Measurements from ENCODE around the gene RAB11FIP4.
"Not testable (repeated sequence)": the region's sequence is repeated elsewhere in the genome, so short reads cannot be mapped to it uniquely, and the experiment has no call there.

Gene RAB11FIP4

GRCh38 chr17:31379597-31380205 lies 11.8 kb upstream of the RAB11FIP4 start:
- Histone ChIP-seq H3K79me2 (ENCODE audit: insufficient read depth, low read length) (no peaks in the 10 kb centered on the region), H3F3A (ENCODE audit: insufficient read depth) (no peaks in the 10 kb centered on the region), H3K27me3 (ENCODE audit: low read length) (no peaks in the 10 kb centered on the region), H3K9me3 (ENCODE audit: insufficient read depth, low read length) (no peaks in the 10 kb centered on the region), H3K9ac (ENCODE audit: low read length) (no peak overlapping the region), H3K4me2 (ENCODE audit: low read depth, low read length, poor library complexity, severe bottlenecking) (no peak overlapping the region), H3K27ac (ENCODE audit: low read depth, low read length) (no peak overlapping the region), H2AFZ (ENCODE audit: low read depth, low read length, severe bottlenecking) (no peak overlapping the region), H3K36me3 (ENCODE audit: low read length) (no peaks in the 10 kb centered on the region), H3K4me3 (ENCODE audit: insufficient read depth, low read length, poor library complexity, severe bottlenecking) (no peak overlapping the region), H3K9me2 (replicated peaks; ENCODE audit: insufficient read depth, low read length) (no peaks in the 10 kb centered on the region), H4K20me1 (ENCODE audit: low read depth, low read length) (no peaks in the 10 kb centered on the region)
- TF ChIP-seq EZH2phosphoT487 (conservative IDR thresholded peaks at IDR 0.05; ENCODE audit: low read length) = no peak
- no peak for TF ChIP-seq CTCF (IDR thresholded peaks at IDR 0.05; ENCODE audit: insufficient read depth, low read length, poor library complexity, severe bottlenecking)

DNA sequence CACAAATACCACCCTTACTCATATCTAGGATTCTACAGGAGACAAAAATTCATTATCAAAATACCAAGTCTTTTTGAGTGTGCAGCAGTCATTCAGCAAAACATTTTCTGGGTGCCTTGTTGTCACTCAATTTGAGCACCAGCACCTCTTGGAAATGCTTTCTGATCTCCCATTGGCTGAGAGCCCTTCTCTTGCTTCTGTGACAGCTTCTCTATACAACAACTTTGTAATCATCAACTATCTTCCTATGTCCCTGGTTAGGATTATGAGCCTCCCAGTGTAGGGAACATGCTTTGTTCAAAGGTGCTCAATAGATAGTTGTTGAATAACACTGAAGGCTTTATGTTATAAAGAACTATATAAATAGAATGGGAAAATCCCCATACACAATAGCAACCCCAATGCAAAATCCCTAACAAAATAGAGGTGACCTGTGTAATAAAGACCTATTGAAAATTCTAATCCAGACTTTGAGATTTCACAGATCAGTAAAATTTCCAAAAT lies 10.3 kb upstream of the RAB11FIP4 start:
- Histone ChIP-seq H3K27ac (ENCODE audit: low read depth, low read length) (no peak overlapping the region), H4K20me1 (ENCODE audit: low read depth, low read length) (no peaks in the 10 kb centered on the region), H3K27me3 (ENCODE audit: low read length) (no peaks in the 10 kb centered on the region), H3K4me3 (ENCODE audit: insufficient read depth, low read length, poor library complexity, severe bottlenecking) (no peak overlapping the region), H3K9ac (ENCODE audit: low read length) (no peak overlapping the region), H3K4me2 (ENCODE audit: low read depth, low read length, poor library complexity, severe bottlenecking) (no peak overlapping the region), H3K9me3 (ENCODE audit: insufficient read depth, low read length) (no peaks in the 10 kb centered on the region), H3K9me2 (replicated peaks; ENCODE audit: insufficient read depth, low read length) (no peaks in the 10 kb centered on the region), H2AFZ (ENCODE audit: low read depth, low read length, severe bottlenecking) (no peak overlapping the region), H3K79me2 (ENCODE audit: insufficient read depth, low read length) (no peaks in the 10 kb centered on the region), H3K36me3 (ENCODE audit: low read length) (no peaks in the 10 kb centered on the region), H3F3A (ENCODE audit: insufficient read depth) (no peaks in the 10 kb centered on the region)
- no peak for TF ChIP-seq EZH2phosphoT487 (conservative IDR thresholded peaks at IDR 0.05; ENCODE audit: low read length)
- TF ChIP-seq CTCF (IDR thresholded peaks at IDR 0.05; ENCODE audit: insufficient read depth, low read length, poor library complexity, severe bottlenecking) = no peak

- not testable (repeated sequence) for H3K9me2 ChIP-seq (replicated peaks; ENCODE audit: insufficient read depth, low read length); H3K79me2 ChIP-seq (ENCODE audit: insufficient read depth, low read length); H3K27me3 ChIP-seq (ENCODE audit: low read length); H4K20me1 ChIP-seq (ENCODE audit: low read depth, low read length); H3K4me2 ChIP-seq (ENCODE audit: low read depth, low read length, poor library complexity, severe bottlenecking); H3K36me3 ChIP-seq (ENCODE audit: low read length); H2AFZ ChIP-seq (ENCODE audit: low read depth, low read length, severe bottlenecking); H3F3A ChIP-seq (ENCODE audit: insufficient read depth); H3K4me3 ChIP-seq (ENCODE audit: insufficient read depth, low read length, poor library complexity, severe bottlenecking); H3K9me3 ChIP-seq (ENCODE audit: insufficient read depth, low read length); H3K27ac ChIP-seq (ENCODE audit: low read depth, low read length); H3K9ac ChIP-seq (ENCODE audit: low read length)
Measured at GRCh38 chr17:31382668-31383275, 8.7 kb upstream of the RAB11FIP4 start.

DNA sequence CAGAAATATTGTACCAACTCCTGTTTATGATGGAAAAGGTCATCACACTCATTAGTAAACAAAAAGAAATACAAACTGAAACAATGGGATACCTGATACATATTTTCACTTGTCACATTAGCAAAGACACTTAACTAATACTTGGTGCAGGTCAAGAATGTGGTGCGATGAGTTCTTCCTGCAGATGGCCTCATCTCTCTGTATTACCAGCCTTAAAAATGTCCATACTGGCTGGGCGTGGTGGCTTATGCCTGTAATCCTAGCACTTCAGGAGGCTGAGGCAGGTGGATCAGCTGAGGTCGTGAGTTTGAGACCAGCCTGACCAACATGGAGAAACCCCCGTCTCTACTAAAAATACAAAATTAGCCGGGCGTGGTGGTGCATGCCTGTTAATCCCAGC lies 8.0 kb upstream of the RAB11FIP4 start:
- H2AFZ ChIP-seq (ENCODE audit: low read depth, low read length, severe bottlenecking); H3K79me2 ChIP-seq (ENCODE audit: insufficient read depth, low read length); H3K36me3 ChIP-seq (ENCODE audit: low read length); H4K20me1 ChIP-seq (ENCODE audit: low read depth, low read length); H3K4me2 ChIP-seq (ENCODE audit: low read depth, low read length, poor library complexity, severe bottlenecking); H3K27ac ChIP-seq (ENCODE audit: low read depth, low read length); H3K9ac ChIP-seq (ENCODE audit: low read length); H3K9me3 ChIP-seq (ENCODE audit: insufficient read depth, low read length); H3K27me3 ChIP-seq (ENCODE audit: low read length); H3F3A ChIP-seq (ENCODE audit: insufficient read depth); H3K9me2 ChIP-seq (replicated peaks; ENCODE audit: insufficient read depth, low read length); H3K4me3 ChIP-seq (ENCODE audit: insufficient read depth, low read length, poor library complexity, severe bottlenecking): not testable (repeated sequence)
